Aorta (tissue), 5 donors: ENCODE measurements around the gene MYL6B. TPM values are rescaled to one million over a fixed set of nuclear protein-coding genes. Genes with fewer than 3 reads are reported as not detected.
A peak's percentile ranks its signal among the peaks of the same experiment; 100 is the strongest.

ENCODE experiments used
- ATAC-seq: fragments of 200-7000 bp; cut with Tn5 transposase; one replicate; pipeline ENCODE4 v1.9.1; 2022; ENCODE audit warnings: moderate library complexity; ENCODE audit not compliant: low FRiP score
- DNase-seq, 2 donors: peaks; one replicate each; pipeline ENCODE4 v3.0.0-alpha.2; 2020
- H3K27ac ChIP-seq, 2 donors: one replicate each; pipeline ENCODE4 v1.5.1; 2013; ENCODE audit warnings: low read length in 2 of 2, mild to moderate bottlenecking in 2 of 2, moderate library complexity in 2 of 2, control low read depth in 1 of 2, inconsistent platforms in 1 of 2, low read depth in 1 of 2
- H3K27me3 ChIP-seq, 2 donors: one replicate each; pipeline ENCODE4 v1.6.1; 2013; ENCODE audit warnings: control low read depth in 1 of 2, low read length in 1 of 2, mild to moderate bottlenecking in 1 of 2, moderate library complexity in 1 of 2; ENCODE audit not compliant: insufficient read depth in 2 of 2, control insufficient read depth in 1 of 2
- H3K36me3 ChIP-seq, 2 donors: one replicate each; pipeline ENCODE4 v1.6.1; 2013; ENCODE audit warnings: control low read depth in 1 of 2, low read length in 1 of 2, mild to moderate bottlenecking in 1 of 2; ENCODE audit not compliant: insufficient read depth in 2 of 2, control insufficient read depth in 1 of 2
- H3K4me1 ChIP-seq, 2 donors: one replicate each; pipeline ENCODE4 v1.6.1; 2013; ENCODE audit warnings: low read length in 2 of 2, control low read depth in 1 of 2, mild to moderate bottlenecking in 1 of 2, moderate library complexity in 1 of 2; ENCODE audit not compliant: insufficient read depth in 2 of 2, control insufficient read depth in 1 of 2
- H3K4me3 ChIP-seq, 2 donors: one replicate each; pipeline ENCODE4 v1.5.1; 2013; ENCODE audit warnings: low read length in 2 of 2, control low read depth in 1 of 2, mild to moderate bottlenecking in 1 of 2
- H3K9me3 ChIP-seq: one replicate; pipeline ENCODE4 v1.6.1; 2013; ENCODE audit warnings: mild to moderate bottlenecking, low read length; ENCODE audit not compliant: control insufficient read depth
- WGBS, 2 donors: extraction: QIAGEN DNeasy Blood & Tissue Kit; methylation state at CpG; one replicate each; pipeline ENCODE4 v1.1.7; 2013; 5-methylcytosine and 5-hydroxymethylcytosine counted together
- intact Hi-C, 2 donors: fragments of 100-400 bp; cut with DNase I; formaldehyde crosslinking; loops; one replicate each; pipeline versions ENCODE4 v1.14.2 to v1.15.0; 2022
- polyA plus RNA-seq, 2 donors: library from polyadenylated mRNA; stranded (reverse); fragments of 200-250 nt; gene quantifications; one replicate each; pipeline ENCODE4 v1.2.3, GENCODE V29; 2013
- total RNA-seq, 2 donors: library from RNA; stranded (reverse); fragmentation: NEBNext Ultra II Directional; extraction: Animal tissue kit (Norgen Biotek cat#: 25700); gene quantifications; one replicate each; pipeline ENCODE4 v1.2.1, GENCODE V29; 2021
- donor health status: healthy with polysubstance abuse.
- donor health status: Bipolar disorder and iron deficiency.
- donor health status: DM: no; HTN: no; CAD: no.
- donor health status: DM: no; HTN: no; CAD: no.
- donor health status: DM: yes; HTN: yes; CAD: no.

MYL6B gene
- total and polyA plus RNA-seq, 4 donors: 30.2 to 101 (median 50.4) TPM

DNA sequence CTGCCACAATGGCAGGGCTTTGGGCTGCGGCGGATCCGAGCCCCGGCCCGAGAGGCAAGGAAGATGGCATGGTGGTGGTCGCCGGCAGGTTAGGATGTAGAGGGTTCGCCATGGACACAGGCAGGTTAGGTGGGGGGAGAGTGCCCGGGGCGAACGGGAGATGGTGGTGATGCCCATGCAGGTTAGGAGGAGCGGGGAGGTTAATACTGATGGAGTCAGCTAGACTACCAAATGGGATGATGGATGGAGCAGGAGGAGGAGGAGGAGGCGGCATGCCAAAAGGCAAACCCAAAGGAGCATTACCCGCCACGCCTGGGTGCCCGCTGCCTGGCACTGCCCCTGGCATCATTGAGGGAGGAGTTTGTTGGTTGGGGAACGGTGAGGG lies 11.9 kb downstream of the MYL6B start:
- ATAC-seq (no peak), DNase-seq (peak; percentile 45 to 69)
- intact Hi-C loops: no loop called here
- H3K27ac ChIP-seq: no peak overlapping the region
- H3K36me3 ChIP-seq: peaks cover 0 to 19% of the 10 kb centered on the region in 2 donors
- H3K4me3 ChIP-seq: no peak overlapping the region
- 71 to 74% methylated on average over 17 of the region's 17 CpGs for WGBS, 2 donors
- no peaks in the 10 kb centered on the region for H3K9me3 ChIP-seq
- no peaks in the 10 kb centered on the region for H3K4me1 ChIP-seq
- no peaks in the 10 kb centered on the region for H3K27me3 ChIP-seq

DNA sequence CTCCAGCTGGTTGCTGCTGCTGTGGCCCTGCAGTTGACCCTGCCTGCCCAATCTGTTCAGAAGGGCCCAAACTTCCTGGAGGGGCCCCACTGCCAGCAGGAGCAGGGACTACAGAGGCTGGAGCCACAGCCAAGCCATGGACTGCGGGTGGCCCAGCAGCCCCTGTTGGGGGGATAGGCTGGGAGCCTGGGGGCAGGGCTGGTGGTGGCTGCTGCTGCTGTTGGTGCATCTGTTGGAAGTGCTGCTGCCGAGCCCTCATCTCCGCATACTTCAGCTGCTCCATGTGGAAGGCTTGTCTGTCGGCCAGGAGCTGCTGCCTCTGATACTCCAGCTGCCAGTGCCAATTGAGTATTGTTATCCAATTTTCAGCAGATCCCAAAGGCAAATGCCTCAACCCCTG lies 13.0 kb downstream of the MYL6B start:
- H3K4me1 ChIP-seq: no peaks in the 10 kb centered on the region
- ATAC-seq (peak; percentile 6), DNase-seq (peak in 1 of 2 donors; percentile 45)
- no peaks in the 10 kb centered on the region for H3K9me3 ChIP-seq
- H3K27me3 ChIP-seq: no peaks in the 10 kb centered on the region
- no peak overlapping the region for H3K27ac ChIP-seq
- H3K4me3 ChIP-seq: no peak overlapping the region
- H3K36me3 ChIP-seq: peaks cover 0 to 13% of the 10 kb centered on the region in 2 donors
- intact Hi-C loops: no loop called here
- WGBS, 2 donors: 11 to 28% methylated on average over 3 to 4 of the region's 4 CpGs

- no peak overlapping the region for H3K4me3 ChIP-seq
- no peak overlapping the region for H3K27ac ChIP-seq
- H3K27me3 ChIP-seq: no peaks in the 10 kb centered on the region
- peak in 1 of 2 donors; percentile 9 for DNase-seq
- 91 to 95% methylated on average over 11 of the region's 11 CpGs for WGBS, 2 donors
- H3K36me3 ChIP-seq: peaks cover 3 to 10% of the 10 kb centered on the region in 2 donors
- H3K4me1 ChIP-seq: no peaks in the 10 kb centered on the region
- ATAC-seq: no peak
- intact Hi-C loops: no loop called here
- H3K9me3 ChIP-seq: no peaks in the 10 kb centered on the region
These were observed 16.9 kb downstream of the MYL6B start for GRCh38 chr12:56169229-56169759.

- WGBS, 2 donors: 90 to 92% methylated on average over 7 of the region's 7 CpGs
These were observed 20.5 kb downstream of the MYL6B start for GRCh38 chr12:56172839-56173238.

DNA sequence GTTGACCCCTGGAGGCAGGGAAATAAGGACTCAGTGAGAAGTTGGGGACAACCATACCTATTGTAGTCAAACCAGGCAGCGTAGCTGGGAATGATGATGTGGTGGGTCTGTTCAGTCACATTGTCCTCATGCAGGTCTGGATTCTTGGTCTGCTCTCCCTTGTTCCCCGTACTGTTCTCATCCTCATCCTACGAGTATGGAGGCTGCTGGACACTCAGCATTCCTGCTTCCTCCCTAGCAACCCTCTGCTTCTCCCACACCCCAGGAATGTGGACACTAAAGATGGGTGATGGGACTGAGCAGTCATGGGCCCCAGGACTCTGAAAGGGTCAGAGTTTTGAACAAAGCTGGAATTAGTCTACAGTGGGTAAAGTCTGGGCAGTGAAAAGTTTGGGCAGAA lies 26.0 kb downstream of the MYL6B start:
- Histone ChIP-seq H3K27me3 (no peaks in the 10 kb centered on the region), H3K4me1 (no peaks in the 10 kb centered on the region), H3K36me3 (peaks cover 0 to 16% of the 10 kb centered on the region in 2 donors), H3K4me3 (no peak overlapping the region), H3K27ac (no peak overlapping the region), H3K9me3 (no peaks in the 10 kb centered on the region)
- intact Hi-C loops: no loop called here
- DNase-seq (no peak), ATAC-seq (no peak)
- WGBS, 2 donors: 85 to 90% methylated on average over 3 of the region's 3 CpGs

More at GRCh38 chr12:56172839-56173238, 20.5 kb downstream of the MYL6B start:
- no peak overlapping the region for H3K4me3 ChIP-seq
- intact Hi-C loops: no loop called here
- ATAC-seq (no peak), DNase-seq (no peak)
- H3K27ac ChIP-seq: no peak overlapping the region
- H3K4me1 ChIP-seq: no peaks in the 10 kb centered on the region
- peaks cover 3 to 11% of the 10 kb centered on the region in 2 donors for H3K36me3 ChIP-seq
- H3K27me3 ChIP-seq: no peaks in the 10 kb centered on the region
- H3K9me3 ChIP-seq: no peaks in the 10 kb centered on the region

DNA sequence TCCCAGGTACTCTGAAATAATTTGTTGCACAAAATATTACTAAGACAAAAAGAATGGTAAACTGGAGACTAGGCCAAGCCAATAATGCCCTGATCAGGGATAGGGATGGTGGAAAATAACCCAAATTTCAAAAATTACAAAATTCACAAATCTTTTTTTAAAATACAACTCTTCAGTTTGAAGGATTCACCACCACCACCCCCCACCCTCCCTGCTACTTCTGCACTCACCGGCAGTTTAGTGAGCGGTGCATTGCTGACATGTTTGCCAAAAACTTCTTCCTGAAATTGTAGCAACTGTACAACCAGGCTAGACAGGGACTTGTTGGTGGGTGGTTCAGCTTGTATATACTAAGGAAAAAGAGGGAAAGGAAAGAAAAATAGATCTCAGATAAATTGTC lies 34.6 kb downstream of the MYL6B start:
- Histone ChIP-seq H3K27ac (no peak overlapping the region), H3K36me3 (peaks cover 6 to 9% of the 10 kb centered on the region in 2 donors), H3K4me3 (no peak overlapping the region), H3K4me1 (no peaks in the 10 kb centered on the region), H3K27me3 (no peaks in the 10 kb centered on the region), H3K9me3 (no peaks in the 10 kb centered on the region)
- WGBS, 2 donors: 35 to 43% methylated on average over 2 of the region's 2 CpGs
- intact Hi-C loops: no loop called here
- DNase-seq (no peak), ATAC-seq (no peak)

- Histone ChIP-seq H3K4me1 (no peaks in the 10 kb centered on the region), H3K36me3 (peaks cover 6 to 9% of the 10 kb centered on the region in 2 donors), H3K9me3 (no peaks in the 10 kb centered on the region), H3K4me3 (peak overlapping the region; percentile 54 to 94), H3K27ac (peak overlapping the region; percentile 1 to 76), H3K27me3 (no peaks in the 10 kb centered on the region)
- intact Hi-C loops: loop anchor here (2.0 kb wide), 3 partner anchors 27 to 69 kb away; partner anchors contain the start of gene ZC3H10 (in 1 of the 2)
- DNase-seq (no peak), ATAC-seq (no peak)
- 8 to 9% methylated on average over 10 of the region's 10 CpGs for WGBS, 2 donors
These were observed 35.9 kb downstream of the MYL6B start for GRCh38 chr12:56188131-56188777.

- Histone ChIP-seq H3K9me3 (no peaks in the 10 kb centered on the region), H3K4me1 (no peaks in the 10 kb centered on the region), H3K4me3 (peak overlapping the region; percentile 54 to 94), H3K27ac (peak overlapping the region; percentile 1 to 76), H3K27me3 (no peaks in the 10 kb centered on the region), H3K36me3 (peaks cover 6 to 7% of the 10 kb centered on the region in 2 donors)
- WGBS, 2 donors: 1% methylated on average over 17 of the region's 17 CpGs
- intact Hi-C loops: loop anchor here (1.0 to 2.0 kb wide), 4 partner anchors 28 to 70 kb away; partner anchors contain the start of gene ZC3H10 (in 1 of the 2)
- DNase-seq (no peak), ATAC-seq (peak; percentile 3)
These were observed 36.4 kb downstream of the MYL6B start for GRCh38 chr12:56188778-56189098.
